Liver (tissue), 3 donors: ENCODE results near the gene COX5A.

Experiments
- CTCF ChIP-seq: fragments of 150-350 bp; IDR thresholded peaks from 2 replicates; pipeline ENCODE4 v1.5.1; 2017; ENCODE audit warnings: improper control_type of control experiment, low read depth, low read length; ENCODE audit not compliant: missing input control
- MAX ChIP-seq: IDR thresholded peaks from 2 replicates; pipeline ENCODE4 v1.6.1; 2016; ENCODE audit warnings: antibody characterized with exemption
- RAD21 ChIP-seq, 2 donors: IDR thresholded peaks; 2 replicates each; pipeline ENCODE4 v1.6.1; 2016; ENCODE audit warnings: antibody characterized with exemption in 2 of 2, mild to moderate bottlenecking in 2 of 2
- REST ChIP-seq: IDR thresholded peaks from 2 replicates; pipeline ENCODE4 v1.6.1; 2016; ENCODE audit warnings: antibody characterized with exemption, mild to moderate bottlenecking
- RXRA ChIP-seq, 2 donors: IDR thresholded peaks; 2 replicates each; pipeline ENCODE4 v1.6.1; 2017 to 2018; ENCODE audit warnings: antibody characterized with exemption in 2 of 2, mild to moderate bottlenecking in 1 of 2
- ZBTB33 ChIP-seq: IDR thresholded peaks from 2 replicates; pipeline ENCODE4 v1.6.1; 2016; ENCODE audit warnings: antibody characterized with exemption
- donor health status: healthy.
- donor health status: healthy.

- TF ChIP-seq MAX (no peak), CTCF (no peak), RAD21 (IDR thresholded peaks at IDR 0.05) (no peak), REST (no peak), ZBTB33 (no peak), RXRA (IDR thresholded peaks at IDR 0.05) (no peak)
Observed at GRCh38 chr15:74956648-74957475, 19.0 kb upstream of the COX5A start, which contains the start of gene RPP25.
